GM12878 (cell line): ENCODE results near the gene USP36. TPM values are rescaled to one million over a fixed set of nuclear protein-coding genes. Genes with fewer than 3 reads are reported as not detected.

Source experiments
- ATF3 ChIP-seq: IDR thresholded peaks from 2 replicates; pipeline ENCODE4 v1.6.1; 2011; ENCODE audit warnings: low read depth, mild to moderate bottlenecking, low read length, moderate library complexity, borderline replicate concordance; ENCODE audit errors: extremely low read depth
- CBX5 ChIP-seq: sonication (generic); IDR thresholded peaks from 2 replicates; pipeline ENCODE4 v1.6.1; 2016; ENCODE audit warnings: low read depth, moderate library complexity, mild to moderate bottlenecking, inconsistent platforms
- CREB1 ChIP-seq: IDR thresholded peaks from 2 replicates; pipeline ENCODE4 v1.6.1; 2012; ENCODE audit warnings: low read depth, mild to moderate bottlenecking, inconsistent platforms
- CTCF ChIP-seq, 3 experiments: IDR thresholded peaks in 2 of 3; conservative IDR thresholded peaks in 1 of 3; 2 replicates each; pipeline ENCODE4 v1.5.1; 2011; ENCODE audit warnings: low read depth in 3 of 3, low read length in 3 of 3, mild to moderate bottlenecking in 3 of 3, control low read depth in 2 of 3, moderate library complexity in 2 of 3, inconsistent platforms in 1 of 3, mixed read lengths in 1 of 3; ENCODE audit not compliant: control insufficient read depth in 2 of 3, insufficient read depth in 1 of 3; ENCODE audit errors: extremely low read depth in 1 of 3
- GATAD2B ChIP-seq: fragments of 450-650 bp; conservative IDR thresholded peaks from 2 replicates; pipeline ENCODE4 v1.6.1; 2017; ENCODE audit warnings: low read depth, mild to moderate bottlenecking, moderate library complexity
- KDM1A ChIP-seq: fragments of 200-600 bp; sonication (generic); IDR thresholded peaks from 2 replicates; pipeline ENCODE4 v1.6.1; 2016; ENCODE audit warnings: borderline replicate concordance
- KLF5 ChIP-seq: fragments of 450-650 bp; IDR thresholded peaks from 2 replicates; pipeline ENCODE4 v1.6.1; 2014; ENCODE audit warnings: mild to moderate bottlenecking; ENCODE audit not compliant: partially characterized antibody
- NBN ChIP-seq: fragments of 450-650 bp; IDR thresholded peaks from 2 replicates; pipeline ENCODE4 v1.6.1; 2016
- NFYB ChIP-seq: IDR thresholded peaks from 2 replicates; pipeline ENCODE4 v1.6.1; 2011; ENCODE audit warnings: low read depth, mild to moderate bottlenecking, low read length, improper control_type of control experiment, moderate library complexity; ENCODE audit not compliant: insufficient read depth
- NRF1 ChIP-seq: conservative IDR thresholded peaks from 2 replicates; pipeline ENCODE4 v1.6.1; 2011; ENCODE audit warnings: mild to moderate bottlenecking, low read depth, low read length, improper control_type of control experiment
- PBX3 ChIP-seq: IDR thresholded peaks from 2 replicates; pipeline ENCODE4 v1.6.1; 2011; ENCODE audit warnings: mild to moderate bottlenecking, low read depth, low read length, moderate library complexity; ENCODE audit not compliant: insufficient replicate concordance
- PML ChIP-seq: IDR thresholded peaks from 2 replicates; pipeline ENCODE4 v1.6.1; 2012; ENCODE audit warnings: low read length, inconsistent platforms
- PRDM15 ChIP-seq: fragments of 450-650 bp; formaldehyde crosslinking; IDR thresholded peaks from 2 replicates; pipeline ENCODE4 v1.4.0; 2020; ENCODE audit warnings: mild to moderate bottlenecking, moderate library complexity
- RB1 ChIP-seq: fragments of 450-650 bp; formaldehyde crosslinking; IDR thresholded peaks from 2 replicates; pipeline ENCODE4 v1.6.1; 2017; ENCODE audit warnings: mild to moderate bottlenecking, borderline replicate concordance
- RBBP5 ChIP-seq: fragments of 200-600 bp; sonication (generic); conservative IDR thresholded peaks from 2 replicates; pipeline ENCODE4 v1.6.1; 2016
- REST ChIP-seq: IDR thresholded peaks from 2 replicates; pipeline ENCODE4 v1.6.1; 2012; ENCODE audit warnings: mild to moderate bottlenecking, low read depth, low read length
- SMAD1 ChIP-seq: fragments of 450-650 bp; IDR thresholded peaks from 2 replicates; pipeline ENCODE4 v1.6.1; 2018; ENCODE audit warnings: mild to moderate bottlenecking, low read depth; ENCODE audit not compliant: partially characterized antibody
- SRF ChIP-seq, 2 experiments: IDR thresholded peaks; 2 replicates each; pipeline ENCODE4 v1.6.1; 2011; ENCODE audit warnings: low read depth in 2 of 2, low read length in 2 of 2, mild to moderate bottlenecking in 1 of 2, moderate library complexity in 1 of 2
- USF2 ChIP-seq: IDR thresholded peaks from 2 replicates; pipeline ENCODE4 v1.6.1; 2011; ENCODE audit warnings: low read depth, low read length, improper control_type of control experiment, borderline replicate concordance
- polyA plus RNA-seq, 11 experiments: library from polyadenylated mRNA; depleted of rRNA in 4 of 11; unstranded in 6 of 11; stranded (reverse) in 5 of 11; fragments of >200 nt; fragmentation: Nextera tagmentation in 4 of 11; fragmentation: Illumina TruSeq in 1 of 11; extraction: Ambion mirVana in 4 of 11; extraction: Trizol in 1 of 11; gene quantifications; 1 replicate in 1 of 11; 2 replicates in 10 of 11; pipeline versions ENCODE4 v1.2.1 to v1.2.3, GENCODE V29; 2011 to 2016; ENCODE audit warnings: inconsistent platforms in 2 of 11, missing spikeins in 2 of 11, low read depth in 1 of 11
- total RNA-seq, 4 experiments: library from RNA; depleted of rRNA in 3 of 4; stranded (reverse); fragments of >200 nt in 3 of 4; fragmentation: Illumina TruSeq in 1 of 4; extraction: Trizol in 1 of 4; gene quantifications; 2 replicates each; pipeline versions ENCODE4 v1.2.1 to v1.2.3, GENCODE V29; 2013 to 2021

USP36 gene
- total and polyA plus RNA-seq, 10 of the 15 experiments (the other 5 are each of a cell fraction or from before 2014, with no cell fraction given) = 7.2 to 65.7 (median 33.6) TPM

GRCh38 chr17:78779850-78780249, 60.8 kb downstream of the USP36 start (continued):
- no peak for TF ChIP-seq PRDM15 (CRISPR knock-in tag)
- no peak for TF ChIP-seq CTCF (IDR thresholded peaks at IDR 0.05 in 2 of 3, conservative IDR thresholded peaks at IDR 0.05 in 1 of 3; ENCODE audit: control insufficient read depth in 2 of 3, extremely low read depth in 1 of 3, insufficient read depth in 1 of 3, low read depth in 3 of 3, low read length in 3 of 3)
- TF ChIP-seq NRF1 = no peak
- TF ChIP-seq CBX5 = no peak
- no peak for TF ChIP-seq RB1
- TF ChIP-seq NFYB = no peak
- no peak for TF ChIP-seq SMAD1
- no peak for TF ChIP-seq REST
- no peak for TF ChIP-seq PBX3
- TF ChIP-seq SRF (IDR thresholded peaks at IDR 0.05; ENCODE audit: low read depth in 2 of 2, low read length in 2 of 2) = no peak
- TF ChIP-seq USF2 = no peak
- peak; percentile 36; the same call in 1 of the 2 replicates for TF ChIP-seq CREB1
- TF ChIP-seq KDM1A = no peak
- TF ChIP-seq RBBP5 = no peak
- no peak for TF ChIP-seq KLF5
- TF ChIP-seq ATF3 = no peak
- TF ChIP-seq NBN = no peak
- no peak for TF ChIP-seq PML
- no peak for TF ChIP-seq GATAD2B
